Transverse colon (tissue), 3 donors: ENCODE results near the gene JDP2.

Experiments
- CTCF ChIP-seq, 5 experiments: fragments of 200-600 bp in 3 of 5; fragments of 450-650 bp in 2 of 5; sonication (generic) in 3 of 5; IDR thresholded peaks; 1 replicate in 2 of 5; 2 replicates in 3 of 5; pipeline ENCODE4 v1.5.1; 2016 to 2017; ENCODE audit warnings: antibody characterized with exemption in 5 of 5, inconsistent platforms in 3 of 5, mild to moderate bottlenecking in 2 of 5, moderate library complexity in 1 of 5
- EP300 ChIP-seq: sonication (generic); formaldehyde crosslinking; IDR thresholded peaks from one replicate; pipeline ENCODE4 v1.6.1; 2017; ENCODE audit warnings: antibody characterized with exemption, low read depth
- POLR2A ChIP-seq: fragments of 450-650 bp; IDR thresholded peaks from one replicate; pipeline ENCODE4 v1.6.1; 2016; ENCODE audit warnings: antibody characterized with exemption, mild to moderate bottlenecking, moderate library complexity

- no peak for TF ChIP-seq POLR2A
- TF ChIP-seq EP300: no peak
- no peak for TF ChIP-seq CTCF (IDR thresholded peaks at IDR 0.05)
Measured at GRCh38 chr14:75456069-75456996, 28.5 kb downstream of the JDP2 start.
